ENCODE measurements around the gene JAKMIP1.
A peak's percentile ranks its signal among the peaks of the same experiment; 100 is the strongest.

The JAKMIP1 gene

DNA sequence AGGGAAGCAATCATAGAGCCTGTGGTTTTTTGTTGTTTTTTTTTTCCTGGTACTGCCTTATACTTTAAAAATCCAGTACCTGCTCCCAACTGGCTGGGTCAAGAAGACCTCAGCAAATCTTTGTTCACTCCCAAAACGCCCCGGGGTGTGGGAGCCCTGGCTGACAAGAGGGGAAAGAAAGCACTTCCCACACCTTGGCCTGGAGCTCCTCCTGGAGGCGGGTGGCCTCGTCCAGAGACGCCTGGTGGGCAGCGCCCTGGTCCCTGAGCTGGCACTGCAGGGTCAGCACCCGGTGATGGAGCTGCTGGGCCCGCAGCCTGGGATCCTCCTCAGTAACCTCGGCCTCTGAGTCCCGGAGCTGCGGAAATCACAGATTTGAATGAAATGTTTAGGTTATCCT lies 220.4 kb downstream of the JAKMIP1 start:
- peak; percentile 70 to 82 for DNase-seq

DNA sequence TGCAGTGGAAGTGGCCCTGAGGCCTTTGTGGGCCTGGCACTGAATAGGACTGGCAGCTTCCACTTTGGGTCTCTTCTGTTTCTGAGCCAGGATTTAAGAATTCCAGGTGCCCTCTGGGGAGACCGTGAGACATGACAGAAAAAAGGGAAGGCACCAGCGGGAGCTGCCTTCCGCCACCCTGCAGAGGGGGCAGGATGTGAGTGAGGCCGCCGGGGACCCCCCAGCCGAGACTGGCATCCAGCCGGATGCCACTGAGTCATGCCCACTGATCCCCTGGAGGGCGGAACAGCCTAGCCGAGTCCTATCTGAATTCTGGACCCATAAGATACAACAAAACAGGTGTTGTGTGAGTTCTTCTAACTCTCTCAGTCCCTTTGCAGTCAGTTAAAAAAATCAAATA lies 223.4 kb downstream of the JAKMIP1 start:
- no peak for DNase-seq

DNA sequence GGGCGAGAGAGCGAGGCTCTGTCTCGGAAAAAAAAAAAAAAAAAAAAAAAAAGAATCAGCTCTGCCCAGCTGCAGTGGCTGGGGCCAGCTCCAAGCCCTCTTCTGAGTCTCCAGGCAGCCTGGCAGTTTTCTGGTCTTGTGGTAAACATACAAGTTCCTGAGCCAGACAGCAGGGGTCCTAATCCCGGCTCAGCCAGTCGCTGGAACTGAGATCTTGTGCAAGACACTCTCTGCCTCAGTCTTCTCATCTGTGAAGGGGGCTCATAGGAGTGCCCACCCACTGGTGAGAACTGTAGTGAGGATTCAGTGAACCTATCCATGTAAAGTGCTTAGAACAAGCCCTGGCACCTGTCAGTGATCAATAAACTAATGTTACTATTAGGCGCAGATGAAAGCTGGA lies 223.9 kb downstream of the JAKMIP1 start:
- DNase-seq = peak in 1 of 2 experiments; percentile 28
